ENCODE data around the gene CALML4. TPM values are rescaled to one million over a fixed set of nuclear protein-coding genes. Genes with fewer than 3 reads are reported as not detected.
"Not testable (repeated sequence)": the region's sequence is repeated elsewhere in the genome, so short reads cannot be mapped to it uniquely, and the experiment has no call there.

The CALML4 gene
- total and polyA plus RNA-seq, 4 donors: 10.4 to 21.7 (median 14.4) TPM

GRCh38 chr15:68227643-68228142 lies 22.6 kb upstream of the CALML4 start:
- 83 to 88% methylated on average over 9 of the region's 9 CpGs for WGBS, 2 donors
- Histone ChIP-seq H3K9ac (ENCODE audit: insufficient read depth in 1 of 2, low read length in 2 of 2) (no peak overlapping the region), H3K27ac (ENCODE audit: low read depth in 1 of 2, low read length in 1 of 2) (no peak overlapping the region), H3K36me3 (ENCODE audit: control insufficient read depth in 4 of 4, insufficient read depth in 4 of 4, low read length in 4 of 4) (no peaks in the 10 kb centered on the region), H3K27me3 (ENCODE audit: control insufficient read depth in 3 of 3, insufficient read depth in 3 of 3, low read length in 2 of 3) (no peaks in the 10 kb centered on the region), H3K9me3 (ENCODE audit: control insufficient read depth in 4 of 4, insufficient read depth in 3 of 4, low read length in 3 of 4) (no peaks in the 10 kb centered on the region), H3K4me3 (no peak overlapping the region), H3K4me1 (ENCODE audit: control insufficient read depth in 5 of 5, insufficient read depth in 5 of 5, low read length in 5 of 5) (peaks cover 3 to 26% (median 6%) of the 10 kb centered on the region in 5 donors)
- DNase-seq (no peak), ATAC-seq (ENCODE audit: insufficient read depth, low FRiP score) (no peak)
- no peak for TF ChIP-seq CTCF (IDR thresholded peaks at IDR 0.05; ENCODE audit: control extremely low read depth, extremely low read depth)

- H3K36me3 ChIP-seq (ENCODE audit: control insufficient read depth in 4 of 4, insufficient read depth in 4 of 4, low read length in 4 of 4); H3K27ac ChIP-seq (ENCODE audit: low read depth in 1 of 2, low read length in 1 of 2); H3K4me3 ChIP-seq; DNase-seq; H3K27me3 ChIP-seq (ENCODE audit: control insufficient read depth in 3 of 3, insufficient read depth in 3 of 3, low read length in 2 of 3); ATAC-seq (ENCODE audit: insufficient read depth, low FRiP score); H3K9ac ChIP-seq (ENCODE audit: insufficient read depth in 1 of 2, low read length in 2 of 2); H3K9me3 ChIP-seq (ENCODE audit: control insufficient read depth in 4 of 4, insufficient read depth in 3 of 4, low read length in 3 of 4): not testable (repeated sequence)
- peaks cover 3 to 19% (median 6%) of the 10 kb centered on the region in 5 donors for H3K4me1 ChIP-seq (ENCODE audit: control insufficient read depth in 5 of 5, insufficient read depth in 5 of 5, low read length in 5 of 5)
- WGBS, 2 donors: 96% methylated on average over 4 of the region's 4 CpGs
Measured at GRCh38 chr15:68225442-68225841, 20.3 kb upstream of the CALML4 start.

GRCh38 chr15:68224546-68225250 lies 19.6 kb upstream of the CALML4 start:
- WGBS, 2 donors: 39 to 72% methylated on average over 3 of the region's 3 CpGs
- Histone ChIP-seq H3K36me3 (ENCODE audit: control insufficient read depth in 4 of 4, insufficient read depth in 4 of 4, low read length in 4 of 4) (no peaks in the 10 kb centered on the region), H3K4me3 (no peak overlapping the region), H3K27ac (ENCODE audit: low read depth in 1 of 2, low read length in 1 of 2) (no peak overlapping the region), H3K9me3 (ENCODE audit: control insufficient read depth in 4 of 4, insufficient read depth in 3 of 4, low read length in 3 of 4) (no peaks in the 10 kb centered on the region), H3K9ac (ENCODE audit: insufficient read depth in 1 of 2, low read length in 2 of 2) (no peak overlapping the region), H3K27me3 (ENCODE audit: control insufficient read depth in 3 of 3, insufficient read depth in 3 of 3, low read length in 2 of 3) (no peaks in the 10 kb centered on the region), H3K4me1 (ENCODE audit: control insufficient read depth in 5 of 5, insufficient read depth in 5 of 5, low read length in 5 of 5) (peaks cover 3 to 13% (median 6%) of the 10 kb centered on the region in 5 donors)
- no peak for TF ChIP-seq CTCF (IDR thresholded peaks at IDR 0.05; ENCODE audit: control extremely low read depth, extremely low read depth)
- ATAC-seq (ENCODE audit: insufficient read depth, low FRiP score) (no peak), DNase-seq (no peak)

- ATAC-seq (ENCODE audit: insufficient read depth, low FRiP score): no peak
- no peaks in the 10 kb centered on the region for H3K36me3 ChIP-seq (ENCODE audit: control insufficient read depth in 4 of 4, insufficient read depth in 4 of 4, low read length in 4 of 4)
- H3K27me3 ChIP-seq (ENCODE audit: control insufficient read depth in 3 of 3, insufficient read depth in 3 of 3, low read length in 2 of 3): no peaks in the 10 kb centered on the region
- H3K27ac ChIP-seq (ENCODE audit: low read depth in 1 of 2, low read length in 1 of 2): no peak overlapping the region
- no peaks in the 10 kb centered on the region for H3K9me3 ChIP-seq (ENCODE audit: control insufficient read depth in 4 of 4, insufficient read depth in 3 of 4, low read length in 3 of 4)
- H3K4me3 ChIP-seq: no peak overlapping the region
- TF ChIP-seq CTCF (IDR thresholded peaks at IDR 0.05; ENCODE audit: control extremely low read depth, extremely low read depth): no peak
- 72 to 83% methylated on average over 3 of the region's 3 CpGs for WGBS, 2 donors
- no peak for DNase-seq
- peaks cover 3 to 13% (median 6%) of the 10 kb centered on the region in 5 donors for H3K4me1 ChIP-seq (ENCODE audit: control insufficient read depth in 5 of 5, insufficient read depth in 5 of 5, low read length in 5 of 5)
- H3K9ac ChIP-seq (ENCODE audit: insufficient read depth in 1 of 2, low read length in 2 of 2): no peak overlapping the region
Measured at GRCh38 chr15:68224108-68224507, 19.0 kb upstream of the CALML4 start.

Measured in lung (tissue), 12 donors.